HepG2 (cell line): ENCODE results near the gene ANKRD11. TPM values are rescaled to one million over a fixed set of nuclear protein-coding genes. Genes with fewer than 3 reads are reported as not detected.

ENCODE experiments used
- DNMT1 ChIP-seq: sonication (generic); formaldehyde crosslinking; IDR thresholded peaks from 2 replicates; pipeline ENCODE4 v1.5.1; 2020; ENCODE audit warnings: mild to moderate bottlenecking, missing genetic modification reagents
- KMT2B ChIP-seq: IDR thresholded peaks from 2 replicates; pipeline ENCODE4 v1.6.1; 2016; ENCODE audit warnings: missing genetic modification reagents, missing compliant biosample characterization
- MTF1 ChIP-seq: sonication (generic); formaldehyde crosslinking; IDR thresholded peaks from 2 replicates; pipeline ENCODE4 v1.5.0; 2020; ENCODE audit warnings: missing genetic modification reagents
- NFKB2 ChIP-seq: sonication (generic); formaldehyde crosslinking; IDR thresholded peaks from 2 replicates; pipeline ENCODE4 v1.4.0; 2020; ENCODE audit warnings: missing genetic modification reagents, borderline replicate concordance
- XRCC5 ChIP-seq: fragments of 200-400 bp; formaldehyde crosslinking; optimal IDR thresholded peaks from 2 replicates; pipeline ENCODE3; 2017; ENCODE audit warnings: mild to moderate bottlenecking, low read length
- ZFP90 ChIP-seq: sonication (generic); formaldehyde crosslinking; IDR thresholded peaks from 2 replicates; pipeline ENCODE4 v1.8.0; 2022; ENCODE audit warnings: missing genetic modification reagents, mild to moderate bottlenecking, inconsistent platforms, borderline replicate concordance
- ZMYM3 ChIP-seq: sonication (generic); formaldehyde crosslinking; IDR thresholded peaks from 2 replicates; pipeline ENCODE4 v1.5.1; 2020; ENCODE audit warnings: mild to moderate bottlenecking, missing genetic modification reagents
- polyA plus RNA-seq, 8 experiments: library from polyadenylated mRNA; depleted of rRNA in 3 of 8; stranded (reverse) in 7 of 8; unstranded in 1 of 8; fragments of >200 nt; fragmentation: Illumina TruSeq in 4 of 8; extraction: Trizol in 4 of 8; gene quantifications; 2 replicates each; pipeline versions ENCODE4 v1.2.1 to v1.2.3, GENCODE V29; 2011 to 2016; ENCODE audit warnings: low read depth in 4 of 8, missing spikeins in 1 of 8, mixed read lengths in 1 of 8; ENCODE audit not compliant: insufficient read depth in 1 of 8
- total RNA-seq, 5 experiments: library from RNA; depleted of rRNA; stranded (reverse); fragments of >200 nt; fragmentation: Illumina TruSeq; extraction: Trizol; gene quantifications; 2 replicates each; pipeline ENCODE4 v1.2.3, GENCODE V29; 2016; ENCODE audit warnings: low read depth in 1 of 5
- TF ChIP-seq, protein P1 (sequence below): sonication (generic); formaldehyde crosslinking; IDR thresholded peaks from 2 replicates; pipeline ENCODE4 v1.9.0; 2022; ENCODE audit warnings: missing genetic modification reagents, mild to moderate bottlenecking, borderline replicate concordance
- TF ChIP-seq, protein P2 (sequence below): sonication (generic); IDR thresholded peaks from 2 replicates; pipeline ENCODE4 v1.6.1; 2016; ENCODE audit warnings: low read depth, borderline replicate concordance
- TF ChIP-seq, protein P3 (sequence below): sonication (generic); formaldehyde crosslinking; IDR thresholded peaks from 2 replicates; pipeline ENCODE4 v1.4.0; 2020; ENCODE audit warnings: missing genetic modification reagents
- TF ChIP-seq, protein P4 (sequence below): sonication (generic); formaldehyde crosslinking; IDR thresholded peaks from 2 replicates; pipeline ENCODE4 v1.4.0; 2020; ENCODE audit warnings: mild to moderate bottlenecking, missing genetic modification reagents, borderline replicate concordance
- TF ChIP-seq, protein P5 (sequence below): sonication (generic); formaldehyde crosslinking; IDR thresholded peaks from 2 replicates; pipeline ENCODE4 v1.8.0; 2022; ENCODE audit warnings: missing genetic modification reagents, low read depth, mild to moderate bottlenecking, borderline replicate concordance
- TF ChIP-seq, protein P6 (sequence below): sonication (generic); formaldehyde crosslinking; IDR thresholded peaks from 2 replicates; pipeline ENCODE4 v1.4.0; 2020; ENCODE audit warnings: missing genetic modification reagents, borderline replicate concordance

Gene ANKRD11
- total and polyA plus RNA-seq, 2 of the 13 experiments (the other 11 are each of a cell fraction or from before 2014, with no cell fraction given): 21.4 to 38.4 TPM

DNA sequence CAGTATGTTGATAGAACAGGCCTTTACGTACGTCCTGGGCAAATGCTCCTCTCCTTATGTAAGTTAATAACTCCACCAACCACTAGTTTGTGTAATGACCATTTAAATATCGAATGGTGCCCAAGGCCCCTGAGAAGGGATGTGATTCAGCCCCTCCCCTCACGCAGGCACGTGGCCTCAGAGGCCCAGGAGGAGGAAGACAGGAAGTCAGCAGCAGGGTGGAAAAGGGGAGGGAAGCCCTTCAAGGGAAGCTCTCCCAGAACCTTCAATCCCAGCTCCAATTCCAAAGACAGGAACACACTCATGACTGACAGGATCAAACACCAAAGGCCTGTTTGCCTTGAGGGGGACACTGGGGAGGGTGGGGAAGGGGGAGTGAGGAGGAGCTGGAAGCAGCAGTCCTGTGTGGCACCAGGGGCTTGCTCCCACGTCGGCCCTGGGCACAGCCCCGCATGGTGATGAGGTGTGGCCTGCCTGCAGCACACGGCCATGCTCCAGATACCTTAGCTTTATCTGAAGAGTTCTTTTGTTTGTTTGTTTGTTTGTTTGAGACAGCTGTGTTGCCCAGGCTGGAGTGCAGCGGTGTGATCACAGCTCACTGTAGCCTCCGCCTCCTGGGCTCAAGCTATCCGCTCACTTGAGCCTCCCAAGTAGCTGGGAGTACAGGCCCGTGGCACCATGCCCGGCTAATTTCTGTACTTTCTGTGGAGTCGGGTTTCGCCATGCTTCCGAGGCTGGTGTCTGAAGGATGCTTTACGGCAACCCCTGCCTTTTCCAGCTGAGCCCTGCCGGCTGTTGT, 167.8 kb downstream of the ANKRD11 start (continued):
- TF ChIP-seq, protein P1, sequence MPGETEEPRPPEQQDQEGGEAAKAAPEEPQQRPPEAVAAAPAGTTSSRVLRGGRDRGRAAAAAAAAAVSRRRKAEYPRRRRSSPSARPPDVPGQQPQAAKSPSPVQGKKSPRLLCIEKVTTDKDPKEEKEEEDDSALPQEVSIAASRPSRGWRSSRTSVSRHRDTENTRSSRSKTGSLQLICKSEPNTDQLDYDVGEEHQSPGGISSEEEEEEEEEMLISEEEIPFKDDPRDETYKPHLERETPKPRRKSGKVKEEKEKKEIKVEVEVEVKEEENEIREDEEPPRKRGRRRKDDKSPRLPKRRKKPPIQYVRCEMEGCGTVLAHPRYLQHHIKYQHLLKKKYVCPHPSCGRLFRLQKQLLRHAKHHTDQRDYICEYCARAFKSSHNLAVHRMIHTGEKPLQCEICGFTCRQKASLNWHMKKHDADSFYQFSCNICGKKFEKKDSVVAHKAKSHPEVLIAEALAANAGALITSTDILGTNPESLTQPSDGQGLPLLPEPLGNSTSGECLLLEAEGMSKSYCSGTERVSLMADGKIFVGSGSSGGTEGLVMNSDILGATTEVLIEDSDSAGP (CRISPR knock-in tag): no peak
- TF ChIP-seq, protein P2, sequence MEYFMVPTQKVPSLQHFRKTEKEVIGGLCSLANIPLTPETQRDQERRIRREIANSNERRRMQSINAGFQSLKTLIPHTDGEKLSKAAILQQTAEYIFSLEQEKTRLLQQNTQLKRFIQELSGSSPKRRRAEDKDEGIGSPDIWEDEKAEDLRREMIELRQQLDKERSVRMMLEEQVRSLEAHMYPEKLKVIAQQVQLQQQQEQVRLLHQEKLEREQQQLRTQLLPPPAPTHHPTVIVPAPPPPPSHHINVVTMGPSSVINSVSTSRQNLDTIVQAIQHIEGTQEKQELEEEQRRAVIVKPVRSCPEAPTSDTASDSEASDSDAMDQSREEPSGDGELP: no peak
- TF ChIP-seq ZFP90 (CRISPR knock-in tag) (no peak), MTF1 (CRISPR knock-in tag) (no peak), XRCC5 (no peak), ZMYM3 (CRISPR knock-in tag) (no peak), KMT2B (CRISPR knock-in tag) (no peak), NFKB2 (no peak), DNMT1 (CRISPR knock-in tag) (no peak)
- TF ChIP-seq, protein P3, sequence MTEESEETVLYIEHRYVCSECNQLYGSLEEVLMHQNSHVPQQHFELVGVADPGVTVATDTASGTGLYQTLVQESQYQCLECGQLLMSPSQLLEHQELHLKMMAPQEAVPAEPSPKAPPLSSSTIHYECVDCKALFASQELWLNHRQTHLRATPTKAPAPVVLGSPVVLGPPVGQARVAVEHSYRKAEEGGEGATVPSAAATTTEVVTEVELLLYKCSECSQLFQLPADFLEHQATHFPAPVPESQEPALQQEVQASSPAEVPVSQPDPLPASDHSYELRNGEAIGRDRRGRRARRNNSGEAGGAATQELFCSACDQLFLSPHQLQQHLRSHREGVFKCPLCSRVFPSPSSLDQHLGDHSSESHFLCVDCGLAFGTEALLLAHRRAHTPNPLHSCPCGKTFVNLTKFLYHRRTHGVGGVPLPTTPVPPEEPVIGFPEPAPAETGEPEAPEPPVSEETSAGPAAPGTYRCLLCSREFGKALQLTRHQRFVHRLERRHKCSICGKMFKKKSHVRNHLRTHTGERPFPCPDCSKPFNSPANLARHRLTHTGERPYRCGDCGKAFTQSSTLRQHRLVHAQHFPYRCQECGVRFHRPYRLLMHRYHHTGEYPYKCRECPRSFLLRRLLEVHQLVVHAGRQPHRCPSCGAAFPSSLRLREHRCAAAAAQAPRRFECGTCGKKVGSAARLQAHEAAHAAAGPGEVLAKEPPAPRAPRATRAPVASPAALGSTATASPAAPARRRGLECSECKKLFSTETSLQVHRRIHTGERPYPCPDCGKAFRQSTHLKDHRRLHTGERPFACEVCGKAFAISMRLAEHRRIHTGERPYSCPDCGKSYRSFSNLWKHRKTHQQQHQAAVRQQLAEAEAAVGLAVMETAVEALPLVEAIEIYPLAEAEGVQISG: no peak
- TF ChIP-seq, protein P4, sequence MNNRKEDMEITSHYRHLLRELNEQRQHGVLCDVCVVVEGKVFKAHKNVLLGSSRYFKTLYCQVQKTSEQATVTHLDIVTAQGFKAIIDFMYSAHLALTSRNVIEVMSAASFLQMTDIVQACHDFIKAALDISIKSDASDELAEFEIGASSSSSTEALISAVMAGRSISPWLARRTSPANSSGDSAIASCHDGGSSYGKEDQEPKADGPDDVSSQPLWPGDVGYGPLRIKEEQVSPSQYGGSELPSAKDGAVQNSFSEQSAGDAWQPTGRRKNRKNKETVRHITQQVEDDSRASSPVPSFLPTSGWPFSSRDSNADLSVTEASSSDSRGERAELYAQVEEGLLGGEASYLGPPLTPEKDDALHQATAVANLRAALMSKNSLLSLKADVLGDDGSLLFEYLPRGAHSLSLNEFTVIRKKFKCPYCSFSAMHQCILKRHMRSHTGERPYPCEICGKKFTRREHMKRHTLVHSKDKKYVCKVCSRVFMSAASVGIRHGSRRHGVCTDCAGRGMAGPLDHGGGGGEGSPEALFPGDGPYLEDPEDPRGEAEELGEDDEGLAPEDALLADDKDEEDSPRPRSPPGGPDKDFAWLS: no peak
- TF ChIP-seq, protein P5, sequence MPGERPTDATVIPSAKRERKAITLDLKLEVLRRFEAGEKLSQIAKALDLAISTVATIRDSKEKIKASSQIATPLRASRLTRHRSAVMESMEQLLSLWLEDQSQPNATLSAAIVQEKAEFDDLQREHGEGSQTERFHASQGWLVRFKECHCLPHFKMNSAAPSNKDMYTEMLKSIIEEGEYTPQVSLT (CRISPR knock-in tag): no peak
- TF ChIP-seq, protein P6, sequence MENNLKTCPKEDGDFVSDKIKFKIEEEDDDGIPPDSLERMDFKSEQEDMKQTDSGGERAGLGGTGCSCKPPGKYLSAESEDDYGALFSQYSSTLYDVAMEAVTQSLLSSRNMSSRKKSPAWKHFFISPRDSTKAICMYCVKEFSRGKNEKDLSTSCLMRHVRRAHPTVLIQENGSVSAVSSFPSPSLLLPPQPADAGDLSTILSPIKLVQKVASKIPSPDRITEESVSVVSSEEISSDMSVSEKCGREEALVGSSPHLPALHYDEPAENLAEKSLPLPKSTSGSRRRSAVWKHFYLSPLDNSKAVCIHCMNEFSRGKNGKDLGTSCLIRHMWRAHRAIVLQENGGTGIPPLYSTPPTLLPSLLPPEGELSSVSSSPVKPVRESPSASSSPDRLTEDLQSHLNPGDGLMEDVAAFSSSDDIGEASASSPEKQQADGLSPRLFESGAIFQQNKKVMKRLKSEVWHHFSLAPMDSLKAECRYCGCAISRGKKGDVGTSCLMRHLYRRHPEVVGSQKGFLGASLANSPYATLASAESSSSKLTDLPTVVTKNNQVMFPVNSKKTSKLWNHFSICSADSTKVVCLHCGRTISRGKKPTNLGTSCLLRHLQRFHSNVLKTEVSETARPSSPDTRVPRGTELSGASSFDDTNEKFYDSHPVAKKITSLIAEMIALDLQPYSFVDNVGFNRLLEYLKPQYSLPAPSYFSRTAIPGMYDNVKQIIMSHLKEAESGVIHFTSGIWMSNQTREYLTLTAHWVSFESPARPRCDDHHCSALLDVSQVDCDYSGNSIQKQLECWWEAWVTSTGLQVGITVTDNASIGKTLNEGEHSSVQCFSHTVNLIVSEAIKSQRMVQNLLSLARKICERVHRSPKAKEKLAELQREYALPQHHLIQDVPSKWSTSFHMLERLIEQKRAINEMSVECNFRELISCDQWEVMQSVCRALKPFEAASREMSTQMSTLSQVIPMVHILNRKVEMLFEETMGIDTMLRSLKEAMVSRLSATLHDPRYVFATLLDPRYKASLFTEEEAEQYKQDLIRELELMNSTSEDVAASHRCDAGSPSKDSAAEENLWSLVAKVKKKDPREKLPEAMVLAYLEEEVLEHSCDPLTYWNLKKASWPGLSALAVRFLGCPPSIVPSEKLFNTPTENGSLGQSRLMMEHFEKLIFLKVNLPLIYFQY: no peak
